Omental fat pad (tissue), 4 donors: ENCODE results near the gene CAMKK1. TPM values are rescaled to one million over a fixed set of nuclear protein-coding genes. Genes with fewer than 3 reads are reported as not detected.

Experiments used
- ATAC-seq: fragments of 150-250 bp; one replicate; pipeline ENCODE4 v1.9.1; 2016; ENCODE audit warnings: mild to moderate bottlenecking, moderate library complexity; ENCODE audit not compliant: low FRiP score
- DNase-seq: peaks from one replicate; pipeline ENCODE4 v3.0.0-alpha.2; 2019; ENCODE audit warnings: low spot score
- CTCF ChIP-seq, 3 donors: fragments of 450-650 bp; IDR thresholded peaks; one replicate each; pipeline ENCODE4 v1.5.1; 2016 to 2017; ENCODE audit warnings: antibody characterized with exemption in 3 of 3, mild to moderate bottlenecking in 3 of 3, moderate library complexity in 2 of 3
- total RNA-seq, 4 donors: library from RNA; depleted of rRNA; stranded (reverse); fragments of >200 nt; gene quantifications; one replicate each; pipeline ENCODE4 v1.1.0, GENCODE V29; 2016

Gene CAMKK1
- total RNA-seq, 4 donors from 2014 or later, result 4.3 to 9.9 (median 8.2) TPM

DNA sequence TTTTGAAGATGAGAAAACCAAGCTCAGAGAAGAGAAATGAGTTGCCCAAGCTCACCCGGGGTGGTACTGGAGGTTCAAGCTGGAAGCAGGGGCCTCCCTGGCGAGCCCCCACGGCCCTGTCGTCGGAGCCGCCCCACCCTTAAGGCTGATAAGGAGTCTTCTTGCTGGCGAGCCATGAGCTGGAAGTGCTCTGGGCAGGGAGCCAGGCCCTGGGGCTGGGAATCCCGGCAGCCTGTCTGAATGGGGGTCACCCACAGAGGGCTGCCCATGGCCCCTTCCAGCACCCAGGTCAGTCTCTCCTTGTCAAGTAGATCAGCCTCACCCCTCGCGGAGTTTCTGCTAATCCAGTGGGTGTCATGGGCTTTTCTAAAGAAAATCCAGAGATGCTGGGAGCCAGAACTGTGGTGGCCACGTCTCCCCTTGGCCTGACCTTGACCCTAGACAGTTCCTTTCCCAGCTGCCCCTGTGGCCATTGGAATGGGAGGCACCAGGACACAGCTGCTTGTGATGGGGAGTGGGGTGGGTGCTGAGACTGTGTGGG lies 24.6 kb upstream of the CAMKK1 start:
- ATAC-seq, result no peak
- no peak for DNase-seq

GRCh38 chr17:3916825-3917224 lies 24.0 kb upstream of the CAMKK1 start:
- no peak for ATAC-seq
- TF ChIP-seq CTCF (IDR thresholded peaks at IDR 0.05), result no peak
- DNase-seq, result no peak

More for the DNA sequence above, 24.6 kb upstream of the CAMKK1 start:
- no peak for TF ChIP-seq CTCF (IDR thresholded peaks at IDR 0.05)

- ATAC-seq (no peak), DNase-seq (no peak)
- no peak for TF ChIP-seq CTCF (IDR thresholded peaks at IDR 0.05)
Observed at GRCh38 chr17:3915995-3916696, 23.3 kb upstream of the CAMKK1 start, which contains the start of gene P2RX1. TSS of gene P2RX1 (minus strand) at chr17:3916465. CDS start at chr17:3916225, 240 bp downstream.

GRCh38 chr17:3915581-3915994 lies 22.7 kb upstream of the CAMKK1 start:
- ATAC-seq, result no peak
- TF ChIP-seq CTCF (IDR thresholded peaks at IDR 0.05), result no peak
- DNase-seq, result no peak

DNA sequence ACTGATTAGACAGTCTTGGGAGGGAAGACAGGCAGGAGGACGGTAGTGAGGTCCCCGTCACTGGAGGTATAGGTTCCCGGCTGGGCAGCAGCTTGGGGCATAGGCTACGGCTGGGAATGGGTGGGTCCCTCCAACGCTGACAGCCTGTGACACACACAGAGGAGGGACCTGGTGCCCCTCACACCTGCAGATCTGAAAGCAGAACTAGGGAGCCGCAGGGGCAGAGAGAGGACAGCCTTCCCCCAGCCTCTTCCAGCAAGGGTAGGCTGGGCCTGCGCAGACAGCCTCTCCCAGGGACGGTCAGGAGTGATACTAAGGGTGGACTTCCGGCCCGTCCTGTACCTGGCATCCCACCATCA lies 21.4 kb upstream of the CAMKK1 start:
- ATAC-seq (no peak), DNase-seq (no peak)
- TF ChIP-seq CTCF (IDR thresholded peaks at IDR 0.05), result no peak

DNA sequence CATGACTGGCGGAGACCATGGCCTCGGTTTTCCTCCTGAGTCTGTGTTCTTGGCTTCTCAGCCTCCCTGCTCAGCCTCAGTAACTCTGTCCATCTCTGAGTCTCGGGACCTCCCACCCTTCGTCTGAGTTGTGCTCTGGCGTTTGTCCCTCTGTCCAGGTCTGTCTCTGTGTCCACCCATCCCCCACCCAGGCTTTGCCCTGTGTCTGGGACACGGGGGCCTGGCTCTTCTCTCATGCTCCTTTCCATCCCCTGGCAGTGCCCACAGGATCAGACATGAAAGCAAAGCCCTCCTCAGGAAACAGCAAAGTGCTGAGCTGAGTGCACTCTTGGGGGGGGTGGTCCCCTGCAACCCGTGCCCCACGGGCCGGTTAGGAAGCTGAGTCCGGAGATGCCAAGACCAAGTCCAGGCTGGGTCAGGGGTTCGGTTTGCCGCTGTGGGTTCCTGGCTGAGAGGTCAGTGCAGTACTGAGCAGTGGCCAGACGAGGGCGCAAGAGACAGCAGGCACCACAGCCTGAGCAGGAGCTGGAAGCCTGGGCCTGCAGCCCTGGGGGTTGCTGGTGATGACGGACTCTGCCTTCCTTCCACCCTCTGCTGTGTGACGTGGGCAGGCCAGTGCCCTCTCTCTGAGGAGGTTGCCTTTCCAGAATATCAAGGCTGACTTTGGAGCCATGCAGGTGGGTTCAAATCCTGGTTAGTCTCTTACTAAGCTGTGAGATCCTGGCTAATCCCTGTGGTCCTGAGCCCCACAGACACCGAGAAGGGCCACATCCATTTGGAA lies 20.9 kb upstream of the CAMKK1 start:
- DNase-seq (peak; percentile 69), ATAC-seq (peak; percentile 81)

More for the DNA sequence above, 20.9 kb upstream of the CAMKK1 start:
- TF ChIP-seq CTCF (IDR thresholded peaks at IDR 0.05), result peak in 2 of 3 donors; percentile 76 to 83
